VCaP (cell line): ENCODE data around the gene GCDH.

ENCODE experiments used
- H3K27ac ChIP-seq: fragments of 450-650 bp; 2 replicates; pipeline ENCODE4 v1.5.1; 2017
- TF ChIP-seq, protein P1 (sequence below): fragments of 450-650 bp; conservative IDR thresholded peaks from 2 replicates; pipeline ENCODE4 v1.5.1; 2017; ENCODE audit warnings: mild to moderate bottlenecking, moderate library complexity

GCDH gene

DNA sequence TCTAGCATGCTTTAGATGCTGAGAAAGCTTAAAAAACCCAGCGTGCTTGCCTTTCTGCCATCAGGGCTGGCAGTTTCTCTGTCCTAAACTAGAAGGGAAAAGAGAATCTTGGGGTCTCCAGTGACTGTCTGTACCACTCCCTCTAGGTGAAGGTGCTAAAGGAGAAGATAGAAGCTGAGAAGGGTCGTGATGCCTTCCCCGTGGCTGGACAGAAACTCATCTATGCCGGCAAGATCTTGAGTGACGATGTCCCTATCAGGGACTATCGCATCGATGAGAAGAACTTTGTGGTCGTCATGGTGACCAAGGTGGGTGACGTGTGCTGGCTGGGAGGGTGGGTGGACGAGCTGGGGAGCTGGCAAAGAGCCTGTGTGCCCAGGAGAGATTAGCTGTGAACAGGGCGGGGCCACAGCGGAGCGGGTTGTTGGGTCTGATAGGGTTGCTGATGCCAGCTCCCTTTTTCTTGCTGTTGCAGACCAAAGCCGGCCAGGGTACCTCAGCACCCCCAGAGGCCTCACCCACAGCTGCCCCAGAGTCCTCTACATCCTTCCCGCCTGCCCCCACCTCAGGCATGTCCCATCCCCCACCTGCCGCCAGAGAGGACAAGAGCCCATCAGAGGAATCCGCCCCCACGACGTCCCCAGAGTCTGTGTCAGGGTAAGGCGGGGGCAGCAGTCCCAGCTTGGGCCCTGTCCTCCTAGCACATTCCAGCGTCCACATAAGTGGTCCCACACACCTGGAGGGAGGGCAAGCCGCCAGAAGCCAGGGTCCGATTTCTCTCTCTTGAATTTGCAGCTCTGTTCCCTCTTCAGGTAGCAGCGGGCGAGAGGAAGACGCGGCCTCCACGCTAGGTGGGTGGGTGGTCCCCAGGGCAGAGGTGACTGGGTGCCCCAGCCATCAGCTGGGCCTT lies 57.0 kb downstream of the GCDH start:
- TF ChIP-seq, protein P1, sequence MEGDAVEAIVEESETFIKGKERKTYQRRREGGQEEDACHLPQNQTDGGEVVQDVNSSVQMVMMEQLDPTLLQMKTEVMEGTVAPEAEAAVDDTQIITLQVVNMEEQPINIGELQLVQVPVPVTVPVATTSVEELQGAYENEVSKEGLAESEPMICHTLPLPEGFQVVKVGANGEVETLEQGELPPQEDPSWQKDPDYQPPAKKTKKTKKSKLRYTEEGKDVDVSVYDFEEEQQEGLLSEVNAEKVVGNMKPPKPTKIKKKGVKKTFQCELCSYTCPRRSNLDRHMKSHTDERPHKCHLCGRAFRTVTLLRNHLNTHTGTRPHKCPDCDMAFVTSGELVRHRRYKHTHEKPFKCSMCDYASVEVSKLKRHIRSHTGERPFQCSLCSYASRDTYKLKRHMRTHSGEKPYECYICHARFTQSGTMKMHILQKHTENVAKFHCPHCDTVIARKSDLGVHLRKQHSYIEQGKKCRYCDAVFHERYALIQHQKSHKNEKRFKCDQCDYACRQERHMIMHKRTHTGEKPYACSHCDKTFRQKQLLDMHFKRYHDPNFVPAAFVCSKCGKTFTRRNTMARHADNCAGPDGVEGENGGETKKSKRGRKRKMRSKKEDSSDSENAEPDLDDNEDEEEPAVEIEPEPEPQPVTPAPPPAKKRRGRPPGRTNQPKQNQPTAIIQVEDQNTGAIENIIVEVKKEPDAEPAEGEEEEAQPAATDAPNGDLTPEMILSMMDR: no peak
- H3K27ac ChIP-seq: peak overlapping the region; percentile 96; the same call in 1 of the 2 replicates

DNA sequence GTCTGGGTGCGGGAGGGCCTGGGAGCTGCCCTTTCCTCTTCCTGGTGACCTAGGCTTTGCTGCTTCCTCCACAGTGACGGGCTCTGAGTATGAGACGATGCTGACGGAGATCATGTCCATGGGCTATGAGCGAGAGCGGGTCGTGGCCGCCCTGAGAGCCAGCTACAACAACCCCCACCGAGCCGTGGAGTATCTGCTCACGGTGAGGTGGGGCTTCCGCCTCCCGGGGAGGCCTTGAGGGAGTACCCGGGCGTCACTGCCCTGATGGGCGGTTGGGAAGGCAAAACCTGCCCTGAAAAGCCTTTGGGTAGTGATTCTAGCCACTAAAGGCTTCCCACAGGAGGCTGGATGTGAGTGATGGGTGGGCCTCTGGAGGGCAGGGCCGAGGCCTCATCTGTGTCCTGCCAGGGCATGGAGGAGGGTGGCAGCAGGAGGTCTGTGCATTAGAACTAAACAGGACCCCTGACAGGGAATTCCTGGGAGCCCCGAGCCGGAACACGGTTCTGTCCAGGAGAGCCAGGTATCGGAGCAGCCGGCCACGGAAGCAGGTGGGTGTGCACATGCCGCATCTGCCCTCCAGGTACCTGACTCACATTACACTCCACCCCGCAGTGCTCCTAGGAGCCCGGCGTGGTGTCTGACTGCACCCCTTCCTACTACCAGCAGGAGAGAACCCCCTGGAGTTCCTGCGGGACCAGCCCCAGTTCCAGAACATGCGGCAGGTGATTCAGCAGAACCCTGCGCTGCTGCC lies 57.8 kb downstream of the GCDH start:
- no peak overlapping the region for H3K27ac ChIP-seq
- TF ChIP-seq, protein P1: no peak
